ENCODE measurements around the gene NUP210L.
"Not testable (repeated sequence)": the region's sequence is repeated elsewhere in the genome, so short reads cannot be mapped to it uniquely, and the experiment has no call there.

Gene NUP210L

DNA sequence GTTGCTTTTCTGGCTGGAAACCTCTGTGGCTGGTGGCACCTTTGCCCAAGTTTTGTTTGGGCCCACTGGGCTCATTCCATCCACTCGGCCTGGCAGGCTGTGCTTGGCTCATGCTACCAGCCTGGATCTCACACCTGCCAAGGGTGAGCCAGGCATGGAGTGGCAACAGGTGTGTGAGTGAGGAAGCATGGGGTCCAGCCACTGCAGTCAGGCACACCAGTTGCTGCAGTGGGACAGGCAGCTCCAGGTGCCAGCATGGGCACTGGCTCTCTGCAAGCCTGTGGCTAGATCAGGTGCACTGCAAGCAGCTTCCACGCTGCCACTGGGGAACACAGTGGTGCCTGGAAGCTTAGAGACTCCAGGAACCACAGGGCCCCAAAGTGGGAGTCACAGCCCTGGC lies 57.0 kb downstream of the NUP210L start:
- DNase-seq (ENCODE audit: low read depth, low spot score): no peak

DNA sequence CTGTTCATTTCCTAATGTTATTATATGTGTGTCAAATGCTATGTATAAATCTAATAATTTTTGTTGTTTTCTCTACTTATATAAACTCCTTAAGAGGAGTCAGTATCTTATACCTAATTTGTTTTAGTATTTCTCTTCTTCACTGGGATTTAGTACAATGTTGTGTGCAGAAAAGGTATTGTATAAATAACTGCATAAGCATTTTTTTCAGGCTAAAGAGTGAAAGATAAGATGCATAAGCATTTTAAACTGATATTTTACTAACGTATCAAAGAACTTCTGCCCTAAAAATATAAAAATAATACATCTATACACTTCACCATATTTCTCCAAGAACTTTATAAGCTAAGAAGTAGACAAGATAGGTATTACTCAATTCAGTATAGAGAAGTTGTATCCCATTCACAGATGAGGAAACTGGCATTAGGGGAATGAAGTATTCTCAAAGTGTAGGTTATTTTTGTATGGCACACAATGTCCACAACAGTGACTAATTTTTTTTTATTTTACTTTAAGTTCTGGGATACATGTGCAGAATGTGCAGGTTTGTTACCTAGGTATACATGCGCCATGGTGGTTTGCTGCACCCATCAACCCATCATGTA lies 59.3 kb downstream of the NUP210L start:
- DNase-seq (ENCODE audit: low read depth, low spot score): no peak

DNA sequence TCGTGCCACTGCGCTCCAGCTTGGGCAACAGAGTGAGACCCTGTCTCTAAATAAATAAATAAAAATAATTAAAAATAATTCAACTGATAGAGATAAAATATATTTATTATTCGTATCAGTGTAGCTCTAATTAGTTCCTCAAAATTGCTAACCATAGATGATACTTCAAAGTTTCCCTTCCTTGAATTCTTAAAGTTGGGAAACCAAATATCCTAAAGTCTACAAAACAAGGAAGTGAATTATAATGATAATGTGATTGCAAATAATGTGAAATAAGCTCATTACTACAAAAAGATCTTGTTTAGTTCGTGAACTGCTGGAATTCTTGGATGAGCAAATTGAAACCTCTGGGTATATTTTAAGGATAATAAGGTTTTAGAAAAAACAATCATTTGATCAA lies 60.5 kb downstream of the NUP210L start:
- DNase-seq (ENCODE audit: low read depth, low spot score): no peak

DNA sequence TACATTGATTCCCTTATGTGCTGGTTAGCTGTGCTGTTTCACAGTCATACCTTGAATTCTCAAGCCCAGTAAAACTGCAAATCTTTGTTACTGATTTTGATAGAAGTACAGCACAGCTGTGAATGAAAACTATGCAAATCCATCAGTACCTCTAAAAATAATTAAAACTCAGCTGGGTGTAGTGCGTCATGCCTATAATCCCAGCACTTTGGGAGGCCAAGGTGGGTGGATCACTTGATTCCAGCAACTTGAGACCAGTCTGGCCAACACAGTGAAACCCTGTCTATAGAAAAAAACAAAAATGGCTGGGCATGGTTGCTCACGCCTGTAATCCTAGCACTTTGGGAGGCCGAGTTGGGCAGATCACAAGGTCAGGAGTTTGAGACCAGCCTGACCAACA lies 61.2 kb downstream of the NUP210L start:
- no peak for DNase-seq (ENCODE audit: low read depth, low spot score)

DNA sequence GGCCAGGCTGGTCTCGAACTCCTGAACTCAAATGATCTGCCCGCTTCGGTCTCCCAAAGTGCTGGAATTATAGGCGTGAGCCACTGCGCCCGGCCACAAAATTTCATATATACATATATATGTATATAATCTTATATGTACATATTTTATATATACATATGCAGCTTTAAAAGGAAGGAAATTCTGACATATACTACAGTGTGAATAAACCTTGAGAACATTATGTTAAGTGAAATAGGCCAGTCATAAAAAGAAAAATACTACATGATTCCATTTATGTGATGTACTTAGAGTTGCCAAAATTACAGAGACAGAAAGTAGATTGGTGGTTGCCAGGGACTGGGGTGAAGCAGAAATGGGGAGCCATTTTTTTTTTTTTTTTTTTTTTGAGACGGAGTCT lies 63.2 kb downstream of the NUP210L start:
- no peak for DNase-seq (ENCODE audit: low read depth, low spot score)

DNA sequence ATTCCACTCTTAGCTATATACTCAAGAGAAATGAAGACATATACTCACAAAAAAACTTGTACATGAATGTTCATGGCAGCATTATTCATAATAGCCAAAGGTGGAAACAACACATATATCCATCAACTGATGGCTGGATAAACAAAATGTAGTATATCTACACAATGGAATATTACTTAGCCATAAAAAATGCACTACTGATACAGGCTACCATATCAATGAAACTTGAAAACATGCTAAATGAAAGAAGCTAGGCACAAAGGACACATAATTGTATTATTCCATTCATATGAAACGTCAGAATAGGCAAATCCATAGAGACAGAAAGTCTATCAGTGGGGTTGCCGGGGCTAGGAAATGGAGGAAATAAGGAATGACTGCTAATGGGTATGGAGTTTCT lies 67.3 kb downstream of the NUP210L start:
- DNase-seq (ENCODE audit: low read depth, low spot score): no peak

GRCh38 chr1:154083057-154083456 lies 71.8 kb downstream of the NUP210L start:
- DNase-seq (ENCODE audit: low read depth, low spot score): not testable (repeated sequence)

DNA sequence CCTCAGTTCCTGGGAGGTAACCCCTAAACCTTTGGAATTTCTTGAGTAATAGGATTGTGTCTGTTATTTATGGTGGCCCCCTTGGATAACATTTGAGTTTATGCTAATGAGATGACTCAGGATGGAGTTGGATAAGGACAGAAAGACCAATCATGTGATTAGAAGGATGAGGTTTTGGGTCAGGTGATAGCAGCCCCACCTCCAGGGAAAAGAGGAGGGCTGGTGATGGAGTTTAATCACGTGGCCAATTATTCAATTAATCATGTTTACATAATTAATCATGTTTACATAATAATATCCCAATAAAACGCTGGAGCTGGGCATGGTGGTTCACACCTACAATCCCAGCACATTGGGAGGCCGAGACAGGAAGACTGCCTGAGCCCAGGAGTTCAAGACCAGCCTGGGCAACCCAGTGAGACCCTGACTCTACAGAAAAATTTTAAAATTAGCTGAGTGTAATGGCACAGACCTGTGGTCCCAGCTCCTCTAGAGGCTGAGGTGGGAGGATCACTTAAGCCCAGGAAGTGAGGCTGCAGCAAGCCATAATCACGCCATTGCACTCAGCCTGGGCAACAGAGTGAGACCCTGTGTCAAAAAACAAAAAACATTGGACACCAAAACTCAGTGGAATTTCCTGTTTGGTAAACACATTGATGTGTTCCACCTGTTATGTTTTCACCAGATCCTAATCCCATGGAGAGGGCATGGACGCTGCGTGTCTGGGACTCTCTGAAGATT lies 73.3 kb downstream of the NUP210L start:
- DNase-seq (ENCODE audit: low read depth, low spot score): no peak

DNA sequence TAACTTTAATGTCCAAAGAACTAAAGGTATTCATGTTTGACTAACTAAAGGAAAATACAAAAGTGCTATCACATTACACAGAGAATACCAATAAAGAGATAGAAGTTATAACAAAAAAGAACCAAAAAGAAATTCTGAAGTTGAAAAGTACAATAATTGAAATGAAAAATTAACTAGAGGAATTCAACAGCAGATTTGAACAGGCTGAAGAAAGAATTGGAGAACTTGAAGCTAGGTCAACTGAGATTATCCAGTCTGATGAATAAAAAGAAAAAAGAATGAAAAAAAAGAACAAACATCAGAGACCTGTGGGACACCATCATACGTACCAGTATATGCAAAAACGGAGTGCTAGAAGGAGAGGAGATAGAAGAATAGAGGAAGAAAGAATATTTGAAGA lies 78.5 kb downstream of the NUP210L start:
- DNase-seq (ENCODE audit: low read depth, low spot score): no peak

- no peak for DNase-seq (ENCODE audit: low read depth, low spot score)
Measured at GRCh38 chr1:154075746-154076145, 79.1 kb downstream of the NUP210L start.

GRCh38 chr1:154062309-154062708 lies 92.6 kb downstream of the NUP210L start:
- no peak for DNase-seq (ENCODE audit: low read depth, low spot score)

- not testable (repeated sequence) for DNase-seq (ENCODE audit: low read depth, low spot score)
Measured at GRCh38 chr1:154047436-154047835, 107.4 kb downstream of the NUP210L start.

DNA sequence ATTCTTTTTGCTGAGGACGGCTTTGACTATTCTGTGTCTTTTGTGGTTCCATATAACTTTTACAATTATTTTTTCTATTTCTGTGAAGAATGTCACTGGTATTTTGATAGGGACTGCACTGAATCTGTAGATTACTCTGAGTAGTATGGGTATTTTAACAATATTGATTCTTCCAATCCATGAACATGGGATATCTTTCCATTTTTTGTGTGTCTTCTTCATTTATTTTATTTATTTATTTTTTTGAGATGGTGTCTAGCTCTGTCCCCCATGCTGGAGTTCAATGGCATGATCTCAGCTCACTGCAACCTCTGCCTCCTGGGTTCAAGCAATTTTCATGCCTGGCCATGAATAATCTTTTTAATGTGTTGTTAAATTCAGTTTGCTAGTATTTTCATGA lies 121.2 kb downstream of the NUP210L start:
- DNase-seq (ENCODE audit: low read depth, low spot score): not testable (repeated sequence)

GRCh38 chr1:154019940-154020339 lies 134.9 kb downstream of the NUP210L start:
- DNase-seq (ENCODE audit: low read depth, low spot score): no peak

DNA sequence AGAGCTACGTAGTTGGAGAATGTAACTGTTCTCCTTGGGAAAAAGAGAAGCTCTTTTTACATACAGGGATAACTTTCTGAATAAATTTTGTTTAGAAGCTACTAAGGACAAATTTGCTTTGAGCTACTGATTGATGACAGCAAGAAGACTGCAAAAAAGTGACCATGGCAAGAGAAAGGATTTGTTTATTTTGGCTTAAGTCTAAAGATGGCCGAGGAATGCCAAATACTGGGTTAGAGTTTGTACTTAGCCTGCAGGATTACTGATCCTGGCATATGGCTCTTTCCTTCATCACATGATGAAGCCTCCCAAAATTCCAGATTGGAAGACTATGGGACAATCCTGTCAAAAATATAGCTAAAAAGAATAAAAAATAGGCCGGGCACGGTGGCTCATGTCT lies 135.6 kb downstream of the NUP210L start:
- DNase-seq (ENCODE audit: low read depth, low spot score): no peak

- no peak for DNase-seq (ENCODE audit: low read depth, low spot score)
Measured at GRCh38 chr1:154014154-154014907, 140.5 kb downstream of the NUP210L start.

DNA sequence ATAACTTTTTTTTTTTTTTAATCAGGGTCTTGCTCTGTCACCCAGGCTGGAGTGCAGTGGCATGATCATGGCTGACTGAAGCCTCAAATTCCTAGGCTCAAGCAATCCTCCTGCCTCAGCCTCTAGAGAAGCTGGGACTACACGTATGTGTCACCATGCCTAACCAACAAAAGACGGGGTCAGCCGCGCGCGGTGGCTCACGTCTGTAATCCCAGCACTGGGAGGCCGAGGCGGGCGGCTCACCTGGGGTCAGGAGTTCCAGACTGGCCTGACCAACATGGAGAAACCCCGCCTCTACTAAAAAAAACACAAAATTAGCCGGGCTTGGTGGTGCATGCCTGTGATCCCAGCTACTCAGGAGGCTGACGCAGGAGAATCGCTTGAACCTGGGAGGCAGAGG lies 142.3 kb downstream of the NUP210L start:
- not testable (repeated sequence) for DNase-seq (ENCODE audit: low read depth, low spot score)

DNA sequence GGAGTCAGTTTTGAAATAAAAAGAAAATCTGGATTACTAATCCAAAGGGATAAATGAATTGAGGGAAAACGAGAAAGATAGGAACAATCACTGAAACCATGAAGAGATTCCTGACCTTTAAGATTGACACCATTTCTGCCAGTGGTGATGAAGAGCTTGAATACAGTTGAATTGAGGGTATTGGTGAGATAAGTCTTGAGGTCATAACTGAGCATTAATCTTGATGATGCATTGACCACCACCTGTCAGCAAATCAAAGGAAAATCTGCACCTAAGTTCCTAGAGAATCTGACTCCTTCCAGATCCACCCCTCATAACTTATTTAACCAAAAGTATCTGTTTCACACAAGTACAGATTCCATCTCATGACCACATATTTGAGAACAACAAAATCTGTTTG lies 142.7 kb downstream of the NUP210L start:
- no peak for DNase-seq (ENCODE audit: low read depth, low spot score)

GRCh38 chr1:154006136-154006535 lies 148.7 kb downstream of the NUP210L start:
- DNase-seq (ENCODE audit: low read depth, low spot score): no peak

DNA sequence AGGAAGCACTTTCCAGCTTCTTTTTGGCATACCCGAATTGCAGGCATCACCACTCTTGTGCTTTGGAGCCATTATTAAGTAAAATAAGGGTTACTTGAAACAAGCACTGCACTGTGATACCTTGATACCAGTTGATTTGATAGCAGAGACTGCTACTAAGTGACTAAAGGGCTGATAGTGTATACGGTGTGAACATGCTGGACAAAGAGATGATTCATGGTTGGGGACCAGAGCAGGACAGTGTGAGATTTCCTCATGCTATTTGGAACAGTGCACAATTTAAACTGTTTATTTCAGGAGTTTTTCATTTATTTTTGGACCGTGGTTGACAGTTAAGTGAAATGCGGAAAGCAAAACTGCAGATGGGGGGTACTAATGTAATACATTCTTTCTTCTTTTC lies 154.5 kb downstream of the NUP210L start:
- DNase-seq (ENCODE audit: low read depth, low spot score): no peak

GRCh38 chr1:153996882-153997281 lies 158.0 kb downstream of the NUP210L start:
- not testable (repeated sequence) for DNase-seq (ENCODE audit: low read depth, low spot score)

- DNase-seq (ENCODE audit: low read depth, low spot score): no peak
Measured at GRCh38 chr1:153995640-153996039, 159.2 kb downstream of the NUP210L start.

DNA sequence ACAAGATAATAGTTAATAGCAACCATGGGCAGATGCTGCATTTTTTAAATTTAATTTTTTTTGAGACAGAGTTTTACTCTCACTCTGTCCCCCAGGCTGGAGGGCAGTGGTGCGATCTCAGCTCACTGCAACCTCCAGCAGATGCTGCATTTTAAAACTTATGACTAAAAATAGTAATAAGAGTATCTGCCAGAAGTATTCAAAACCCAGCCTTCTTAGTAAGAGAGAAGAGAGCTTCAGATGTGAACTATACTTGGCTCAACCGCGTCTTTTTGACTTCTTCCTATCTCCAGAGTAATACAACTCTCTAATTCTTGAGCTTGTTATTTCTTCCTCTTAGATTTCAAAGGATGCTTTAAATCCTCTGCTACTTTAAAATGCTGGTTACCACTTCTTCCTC lies 159.7 kb downstream of the NUP210L start:
- no peak for DNase-seq (ENCODE audit: low read depth, low spot score)
